ENCODE data around the gene KCNJ12.

GRCh38 chr17:21365016-21365415 lies 11.1 kb upstream of the KCNJ12 start:
- TF ChIP-seq POLR2A (IDR thresholded peaks at IDR 0.05) (no peak), POLR2AphosphoS5 (IDR thresholded peaks at IDR 0.05) (no peak)

Data from suprapubic skin (tissue), 4 donors.